ENCODE data around the gene PLCXD1. TPM values are rescaled to one million over a fixed set of nuclear protein-coding genes. Genes with fewer than 3 reads are reported as not detected.
"Not testable (repeated sequence)": the region's sequence is repeated elsewhere in the genome, so short reads cannot be mapped to it uniquely, and the experiment has no call there.

The PLCXD1 gene
- total RNA-seq, 1 donor = 8.2 TPM

DNA sequence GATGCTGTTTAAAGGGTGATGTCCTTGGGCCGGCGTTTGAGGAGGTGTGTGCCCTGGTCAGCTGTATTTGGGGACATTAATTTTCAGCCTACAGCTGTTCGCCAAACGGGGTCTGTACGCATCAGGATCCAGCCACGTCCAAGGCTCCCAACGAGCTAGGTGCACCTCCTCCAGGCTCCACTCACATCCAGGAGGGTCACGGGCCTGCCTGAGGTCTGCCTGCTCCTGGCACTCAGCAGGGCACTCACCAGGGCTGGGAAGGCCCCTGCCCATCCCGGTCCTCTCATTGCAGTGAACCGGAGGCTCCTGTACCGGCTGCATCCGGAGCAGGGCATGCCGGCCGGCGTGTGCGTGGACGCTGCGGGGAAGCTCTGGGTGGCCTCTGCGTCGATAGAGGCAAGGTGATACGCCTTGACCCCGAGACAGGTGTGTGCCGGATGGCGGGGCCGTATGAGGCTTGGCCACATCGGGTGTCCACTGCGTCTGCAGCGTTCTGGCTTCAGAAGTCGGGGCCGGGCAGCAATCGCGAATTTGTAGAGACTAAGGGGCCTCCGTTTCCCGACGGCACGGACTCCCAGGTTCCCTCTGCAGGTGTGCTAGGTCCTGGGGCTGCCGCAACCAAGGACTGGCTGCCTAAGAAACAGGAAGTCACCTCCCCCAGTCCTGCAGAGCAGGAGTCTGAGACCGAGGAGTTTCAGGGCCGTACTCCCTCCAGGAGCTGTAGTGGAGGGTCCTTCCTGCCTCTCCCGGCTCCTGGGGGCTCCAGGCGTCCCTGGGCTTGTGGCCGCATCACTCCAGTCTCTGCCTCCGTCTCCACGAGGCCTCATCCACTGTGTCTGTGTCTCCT lies 27.5 kb upstream of the PLCXD1 start:
- TF ChIP-seq, protein P1, sequence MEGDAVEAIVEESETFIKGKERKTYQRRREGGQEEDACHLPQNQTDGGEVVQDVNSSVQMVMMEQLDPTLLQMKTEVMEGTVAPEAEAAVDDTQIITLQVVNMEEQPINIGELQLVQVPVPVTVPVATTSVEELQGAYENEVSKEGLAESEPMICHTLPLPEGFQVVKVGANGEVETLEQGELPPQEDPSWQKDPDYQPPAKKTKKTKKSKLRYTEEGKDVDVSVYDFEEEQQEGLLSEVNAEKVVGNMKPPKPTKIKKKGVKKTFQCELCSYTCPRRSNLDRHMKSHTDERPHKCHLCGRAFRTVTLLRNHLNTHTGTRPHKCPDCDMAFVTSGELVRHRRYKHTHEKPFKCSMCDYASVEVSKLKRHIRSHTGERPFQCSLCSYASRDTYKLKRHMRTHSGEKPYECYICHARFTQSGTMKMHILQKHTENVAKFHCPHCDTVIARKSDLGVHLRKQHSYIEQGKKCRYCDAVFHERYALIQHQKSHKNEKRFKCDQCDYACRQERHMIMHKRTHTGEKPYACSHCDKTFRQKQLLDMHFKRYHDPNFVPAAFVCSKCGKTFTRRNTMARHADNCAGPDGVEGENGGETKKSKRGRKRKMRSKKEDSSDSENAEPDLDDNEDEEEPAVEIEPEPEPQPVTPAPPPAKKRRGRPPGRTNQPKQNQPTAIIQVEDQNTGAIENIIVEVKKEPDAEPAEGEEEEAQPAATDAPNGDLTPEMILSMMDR (IDR thresholded peaks at IDR 0.05; ENCODE audit: insufficient read depth, low read depth, low read length) = no peak
- no peak overlapping the region for H3K4me3 ChIP-seq (ENCODE audit: low read depth, low read length)
- DNase-seq (ENCODE audit: low read depth) = no peak

GRCh38 chrX:254630-255215 lies 26.5 kb upstream of the PLCXD1 start:
- TF ChIP-seq, protein P1 (IDR thresholded peaks at IDR 0.05; ENCODE audit: insufficient read depth, low read depth, low read length) = no peak
- H3K4me3 ChIP-seq (ENCODE audit: low read depth, low read length) = no peak overlapping the region
- no peak for DNase-seq (ENCODE audit: low read depth)

- TF ChIP-seq, protein P1 (IDR thresholded peaks at IDR 0.05; ENCODE audit: insufficient read depth, low read depth, low read length) = no peak
- DNase-seq (ENCODE audit: low read depth) = no peak
- H3K4me3 ChIP-seq (ENCODE audit: low read depth, low read length) = no peak overlapping the region
Observed at GRCh38 chrX:255923-256331, 25.3 kb upstream of the PLCXD1 start.

DNA sequence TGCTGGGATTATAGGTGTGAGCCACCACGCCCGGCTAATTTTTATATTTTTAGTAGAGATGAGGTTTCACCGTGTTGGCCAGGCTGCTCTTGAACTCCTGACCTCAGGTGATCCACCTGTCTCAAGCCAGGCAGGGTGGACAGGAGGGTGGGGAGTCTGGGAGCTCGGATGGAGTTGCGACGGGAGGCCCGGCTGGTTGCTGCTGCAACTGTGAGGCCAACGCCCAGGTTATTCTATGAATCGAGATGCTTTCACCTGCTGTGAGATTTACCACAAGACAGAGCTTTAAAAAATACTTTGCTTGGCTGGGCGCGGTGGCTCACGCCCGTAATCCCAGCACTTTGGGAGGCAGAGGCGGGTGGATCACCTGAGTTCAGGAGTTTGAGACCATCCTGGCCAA lies 24.1 kb upstream of the PLCXD1 start:
- DNase-seq (ENCODE audit: low read depth); H3K4me3 ChIP-seq (ENCODE audit: low read depth, low read length): not testable (repeated sequence)

DNA sequence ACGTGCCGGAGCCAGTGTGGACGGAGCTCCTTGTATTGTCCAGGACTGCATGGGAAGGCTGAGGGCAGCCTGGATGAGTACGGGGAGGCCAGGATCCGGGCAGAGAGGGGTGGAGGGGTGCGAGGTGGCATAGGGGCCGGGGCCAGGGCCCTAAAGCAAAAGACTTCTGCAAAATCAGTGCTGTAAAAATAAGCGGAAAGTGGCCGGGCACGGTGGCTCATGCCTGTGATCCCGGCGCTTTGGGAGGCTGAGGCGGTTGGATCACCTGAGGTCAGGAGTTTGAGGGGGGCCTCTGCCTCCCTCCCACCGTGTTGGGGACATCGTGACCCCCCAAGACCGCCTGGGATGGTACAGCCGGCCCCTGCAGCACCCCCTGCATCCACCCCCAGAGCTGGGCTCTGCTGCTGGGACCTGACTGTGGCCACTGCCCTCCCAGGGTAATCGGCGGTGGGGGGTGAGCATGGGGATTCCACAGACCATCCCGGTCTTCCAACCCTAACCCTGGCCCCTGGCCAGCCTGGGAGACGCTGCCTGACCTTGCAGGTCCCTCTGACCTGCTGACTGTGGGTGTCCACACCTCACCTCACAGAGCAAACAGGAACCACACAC lies 23.4 kb upstream of the PLCXD1 start:
- H3K4me3 ChIP-seq (ENCODE audit: low read depth, low read length) = no peak overlapping the region
- no peak for DNase-seq (ENCODE audit: low read depth)
- TF ChIP-seq, protein P1 (IDR thresholded peaks at IDR 0.05; ENCODE audit: insufficient read depth, low read depth, low read length) = no peak

GRCh38 chrX:258291-259040 lies 22.7 kb upstream of the PLCXD1 start:
- TF ChIP-seq, protein P1 (IDR thresholded peaks at IDR 0.05; ENCODE audit: insufficient read depth, low read depth, low read length) = no peak
- H3K4me3 ChIP-seq (ENCODE audit: low read depth, low read length) = no peak overlapping the region
- no peak for DNase-seq (ENCODE audit: low read depth)

Data from fibroblast of villous mesenchyme (primary cell).